NCI-H2107 treated with DMSO at 0.1 percent for 48 hours (cell line): ENCODE results near the gene IRF2BP1.
"Not testable (repeated sequence)": the region's sequence is repeated elsewhere in the genome, so short reads cannot be mapped to it uniquely, and the experiment has no call there.

Source experiments
- DNase-seq: peaks from one replicate; lab custom pipeline; 2025; ENCODE audit not compliant: unreplicated experiment; lab: John Stamatoyannopoulos, UW

IRF2BP1 gene

GRCh38 chr19:45882652-45883585, 3.0 kb downstream of the IRF2BP1 start:
- peak; percentile 54 for DNase-seq

- peak; percentile 40 for DNase-seq
Measured at GRCh38 chr19:45881909-45882528, 3.9 kb downstream of the IRF2BP1 start.

- DNase-seq, result no peak
Measured at GRCh38 chr19:45881082-45881908, 4.6 kb downstream of the IRF2BP1 start.

GRCh38 chr19:45879971-45880370, 6.0 kb downstream of the IRF2BP1 start:
- DNase-seq, result no peak

- no peak for DNase-seq
Measured at GRCh38 chr19:45879055-45879454, 6.9 kb downstream of the IRF2BP1 start.

- no peak for DNase-seq
Measured at GRCh38 chr19:45878043-45878794, 7.7 kb downstream of the IRF2BP1 start.

GRCh38 chr19:45876411-45877197, 9.3 kb downstream of the IRF2BP1 start:
- DNase-seq, result no peak

GRCh38 chr19:45876161-45876410, 9.9 kb downstream of the IRF2BP1 start:
- DNase-seq, result no peak

GRCh38 chr19:45874620-45874966, 11.3 kb downstream of the IRF2BP1 start:
- DNase-seq, result no peak

- no peak for DNase-seq
Measured at GRCh38 chr19:45873219-45873772, 12.6 kb downstream of the IRF2BP1 start.

- DNase-seq, result no peak
Measured at GRCh38 chr19:45872095-45872919, 13.6 kb downstream of the IRF2BP1 start.

- DNase-seq, result no peak
Measured at GRCh38 chr19:45870798-45871197, 15.1 kb downstream of the IRF2BP1 start.

- not testable (repeated sequence) for DNase-seq
Measured at GRCh38 chr19:45867241-45867640, 18.7 kb downstream of the IRF2BP1 start.

GRCh38 chr19:45866400-45867176, 19.4 kb downstream of the IRF2BP1 start:
- DNase-seq, result no peak

GRCh38 chr19:45865269-45865948, 20.5 kb downstream of the IRF2BP1 start:
- DNase-seq, result no peak

- DNase-seq, result no peak
Measured at GRCh38 chr19:45864629-45865082, 21.3 kb downstream of the IRF2BP1 start.

GRCh38 chr19:45863840-45864628, 21.9 kb downstream of the IRF2BP1 start, which contains the start of gene FOXA3:
Gene FOXA3, plus strand, starts transcription at chr19:45864326. Its CDS starts 131 bp downstream, at chr19:45864457.
- no peak for DNase-seq
